WTC11 (cell line): Measurements from ENCODE around the gene DUSP2.

Experiments used
- CREB1 ChIP-seq: sonication (generic); formaldehyde crosslinking; IDR thresholded peaks from 2 replicates; pipeline ENCODE4 v1.8.0; 2023; ENCODE audit warnings: mild to moderate bottlenecking, missing genetic modification reagents
- ELF4 ChIP-seq: sonication (generic); formaldehyde crosslinking; IDR thresholded peaks from 2 replicates; pipeline ENCODE4 v1.8.1; 2022; ENCODE audit warnings: low read depth, mild to moderate bottlenecking, moderate library complexity, missing genetic modification reagents
- EMX1 ChIP-seq: fragments of 250-450 bp; sonication (Bioruptor Pico); IDR thresholded peaks from 2 replicates; pipeline ENCODE4 v1.8.0; 2021; ENCODE audit warnings: mild to moderate bottlenecking
- JUN ChIP-seq: sonication (generic); formaldehyde crosslinking; IDR thresholded peaks from 2 replicates; pipeline ENCODE4 v1.8.0; 2023; ENCODE audit warnings: mild to moderate bottlenecking, missing genetic modification reagents
- RELA ChIP-seq: sonication (generic); formaldehyde crosslinking; IDR thresholded peaks from 2 replicates; pipeline ENCODE4 v1.8.1; 2022; ENCODE audit warnings: missing genetic modification reagents, mild to moderate bottlenecking, borderline replicate concordance
- SMAD3 ChIP-seq: sonication (generic); formaldehyde crosslinking; IDR thresholded peaks from 2 replicates; pipeline ENCODE4 v1.8.0; 2022; ENCODE audit warnings: missing genetic modification reagents, mild to moderate bottlenecking, borderline replicate concordance
- ZNF138 ChIP-seq: sonication (generic); formaldehyde crosslinking; conservative IDR thresholded peaks from 2 replicates; pipeline ENCODE4 v1.8.1; 2022; ENCODE audit warnings: mild to moderate bottlenecking, moderate library complexity, missing genetic modification reagents
- TF ChIP-seq, protein P1 (sequence below): fragments of 200-600 bp; IDR thresholded peaks from 2 replicates; pipeline ENCODE4 v1.8.0; 2022; ENCODE audit warnings: antibody characterized with exemption
- TF ChIP-seq, protein P2 (sequence below): sonication (generic); formaldehyde crosslinking; IDR thresholded peaks from 2 replicates; pipeline ENCODE4 v1.8.0; 2022; ENCODE audit warnings: mild to moderate bottlenecking, missing genetic modification reagents
- TF ChIP-seq, protein P3 (sequence below): fragments of 250-450 bp; sonication (Bioruptor Pico); IDR thresholded peaks from 2 replicates; pipeline ENCODE4 v1.9.0; 2021; ENCODE audit warnings: mild to moderate bottlenecking, borderline replicate concordance
- TF ChIP-seq, protein P4 (sequence below): sonication (generic); formaldehyde crosslinking; IDR thresholded peaks from 2 replicates; pipeline ENCODE4 v1.8.0; 2023; ENCODE audit warnings: missing genetic modification reagents
- TF ChIP-seq, protein P5 (sequence below): sonication (generic); formaldehyde crosslinking; IDR thresholded peaks from 2 replicates; pipeline ENCODE4 v1.8.0; 2023; ENCODE audit warnings: mild to moderate bottlenecking, missing genetic modification reagents

DNA sequence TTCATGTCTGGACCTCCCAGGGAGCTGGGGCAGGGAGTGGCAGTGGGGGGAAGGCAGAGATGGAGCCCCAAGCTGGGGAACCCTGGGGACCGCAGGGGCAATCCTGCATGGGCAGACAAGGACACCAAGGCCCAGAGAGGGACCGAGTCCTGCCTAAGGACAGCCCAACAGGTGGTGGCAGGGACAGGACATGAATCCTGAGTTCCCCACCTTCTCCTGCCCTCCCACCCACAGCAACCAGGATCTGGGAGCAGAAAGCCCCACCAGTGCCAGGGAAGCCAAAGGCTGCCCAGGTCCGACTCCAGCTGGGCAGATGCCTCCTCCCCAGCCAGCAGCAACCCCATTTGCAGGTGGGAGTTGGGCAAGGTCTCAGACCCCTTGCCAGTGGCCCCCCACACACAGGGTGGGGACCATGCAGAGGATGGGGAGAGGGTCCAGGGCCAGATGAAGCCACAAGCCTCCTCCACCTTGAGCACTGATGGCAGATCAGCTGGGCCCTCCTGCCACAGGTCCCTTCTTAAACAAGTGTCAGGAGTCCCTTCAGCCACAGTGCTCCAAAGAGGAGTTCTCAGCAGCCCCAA is 35.2 kb downstream of the DUSP2 start:
- TF ChIP-seq, protein P1, sequence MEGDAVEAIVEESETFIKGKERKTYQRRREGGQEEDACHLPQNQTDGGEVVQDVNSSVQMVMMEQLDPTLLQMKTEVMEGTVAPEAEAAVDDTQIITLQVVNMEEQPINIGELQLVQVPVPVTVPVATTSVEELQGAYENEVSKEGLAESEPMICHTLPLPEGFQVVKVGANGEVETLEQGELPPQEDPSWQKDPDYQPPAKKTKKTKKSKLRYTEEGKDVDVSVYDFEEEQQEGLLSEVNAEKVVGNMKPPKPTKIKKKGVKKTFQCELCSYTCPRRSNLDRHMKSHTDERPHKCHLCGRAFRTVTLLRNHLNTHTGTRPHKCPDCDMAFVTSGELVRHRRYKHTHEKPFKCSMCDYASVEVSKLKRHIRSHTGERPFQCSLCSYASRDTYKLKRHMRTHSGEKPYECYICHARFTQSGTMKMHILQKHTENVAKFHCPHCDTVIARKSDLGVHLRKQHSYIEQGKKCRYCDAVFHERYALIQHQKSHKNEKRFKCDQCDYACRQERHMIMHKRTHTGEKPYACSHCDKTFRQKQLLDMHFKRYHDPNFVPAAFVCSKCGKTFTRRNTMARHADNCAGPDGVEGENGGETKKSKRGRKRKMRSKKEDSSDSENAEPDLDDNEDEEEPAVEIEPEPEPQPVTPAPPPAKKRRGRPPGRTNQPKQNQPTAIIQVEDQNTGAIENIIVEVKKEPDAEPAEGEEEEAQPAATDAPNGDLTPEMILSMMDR, result no peak
- no peak for TF ChIP-seq RELA (CRISPR knock-in tag)
- TF ChIP-seq, protein P2, sequence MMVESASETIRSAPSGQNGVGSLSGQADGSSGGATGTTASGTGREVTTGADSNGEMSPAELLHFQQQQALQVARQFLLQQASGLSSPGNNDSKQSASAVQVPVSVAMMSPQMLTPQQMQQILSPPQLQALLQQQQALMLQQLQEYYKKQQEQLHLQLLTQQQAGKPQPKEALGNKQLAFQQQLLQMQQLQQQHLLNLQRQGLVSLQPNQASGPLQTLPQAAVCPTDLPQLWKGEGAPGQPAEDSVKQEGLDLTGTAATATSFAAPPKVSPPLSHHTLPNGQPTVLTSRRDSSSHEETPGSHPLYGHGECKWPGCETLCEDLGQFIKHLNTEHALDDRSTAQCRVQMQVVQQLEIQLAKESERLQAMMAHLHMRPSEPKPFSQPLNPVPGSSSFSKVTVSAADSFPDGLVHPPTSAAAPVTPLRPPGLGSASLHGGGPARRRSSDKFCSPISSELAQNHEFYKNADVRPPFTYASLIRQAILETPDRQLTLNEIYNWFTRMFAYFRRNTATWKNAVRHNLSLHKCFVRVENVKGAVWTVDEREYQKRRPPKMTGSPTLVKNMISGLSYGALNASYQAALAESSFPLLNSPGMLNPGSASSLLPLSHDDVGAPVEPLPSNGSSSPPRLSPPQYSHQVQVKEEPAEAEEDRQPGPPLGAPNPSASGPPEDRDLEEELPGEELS (CRISPR knock-in tag), result no peak
- TF ChIP-seq, protein P3, sequence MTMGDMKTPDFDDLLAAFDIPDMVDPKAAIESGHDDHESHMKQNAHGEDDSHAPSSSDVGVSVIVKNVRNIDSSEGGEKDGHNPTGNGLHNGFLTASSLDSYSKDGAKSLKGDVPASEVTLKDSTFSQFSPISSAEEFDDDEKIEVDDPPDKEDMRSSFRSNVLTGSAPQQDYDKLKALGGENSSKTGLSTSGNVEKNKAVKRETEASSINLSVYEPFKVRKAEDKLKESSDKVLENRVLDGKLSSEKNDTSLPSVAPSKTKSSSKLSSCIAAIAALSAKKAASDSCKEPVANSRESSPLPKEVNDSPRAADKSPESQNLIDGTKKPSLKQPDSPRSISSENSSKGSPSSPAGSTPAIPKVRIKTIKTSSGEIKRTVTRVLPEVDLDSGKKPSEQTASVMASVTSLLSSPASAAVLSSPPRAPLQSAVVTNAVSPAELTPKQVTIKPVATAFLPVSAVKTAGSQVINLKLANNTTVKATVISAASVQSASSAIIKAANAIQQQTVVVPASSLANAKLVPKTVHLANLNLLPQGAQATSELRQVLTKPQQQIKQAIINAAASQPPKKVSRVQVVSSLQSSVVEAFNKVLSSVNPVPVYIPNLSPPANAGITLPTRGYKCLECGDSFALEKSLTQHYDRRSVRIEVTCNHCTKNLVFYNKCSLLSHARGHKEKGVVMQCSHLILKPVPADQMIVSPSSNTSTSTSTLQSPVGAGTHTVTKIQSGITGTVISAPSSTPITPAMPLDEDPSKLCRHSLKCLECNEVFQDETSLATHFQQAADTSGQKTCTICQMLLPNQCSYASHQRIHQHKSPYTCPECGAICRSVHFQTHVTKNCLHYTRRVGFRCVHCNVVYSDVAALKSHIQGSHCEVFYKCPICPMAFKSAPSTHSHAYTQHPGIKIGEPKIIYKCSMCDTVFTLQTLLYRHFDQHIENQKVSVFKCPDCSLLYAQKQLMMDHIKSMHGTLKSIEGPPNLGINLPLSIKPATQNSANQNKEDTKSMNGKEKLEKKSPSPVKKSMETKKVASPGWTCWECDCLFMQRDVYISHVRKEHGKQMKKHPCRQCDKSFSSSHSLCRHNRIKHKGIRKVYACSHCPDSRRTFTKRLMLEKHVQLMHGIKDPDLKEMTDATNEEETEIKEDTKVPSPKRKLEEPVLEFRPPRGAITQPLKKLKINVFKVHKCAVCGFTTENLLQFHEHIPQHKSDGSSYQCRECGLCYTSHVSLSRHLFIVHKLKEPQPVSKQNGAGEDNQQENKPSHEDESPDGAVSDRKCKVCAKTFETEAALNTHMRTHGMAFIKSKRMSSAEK (CRISPR knock-in tag), result no peak
- no peak for TF ChIP-seq ZNF138 (CRISPR knock-in tag)
- TF ChIP-seq, protein P4, sequence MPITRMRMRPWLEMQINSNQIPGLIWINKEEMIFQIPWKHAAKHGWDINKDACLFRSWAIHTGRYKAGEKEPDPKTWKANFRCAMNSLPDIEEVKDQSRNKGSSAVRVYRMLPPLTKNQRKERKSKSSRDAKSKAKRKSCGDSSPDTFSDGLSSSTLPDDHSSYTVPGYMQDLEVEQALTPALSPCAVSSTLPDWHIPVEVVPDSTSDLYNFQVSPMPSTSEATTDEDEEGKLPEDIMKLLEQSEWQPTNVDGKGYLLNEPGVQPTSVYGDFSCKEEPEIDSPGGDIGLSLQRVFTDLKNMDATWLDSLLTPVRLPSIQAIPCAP (CRISPR knock-in tag), result no peak
- TF ChIP-seq JUN (CRISPR knock-in tag), result no peak
- TF ChIP-seq, protein P5, sequence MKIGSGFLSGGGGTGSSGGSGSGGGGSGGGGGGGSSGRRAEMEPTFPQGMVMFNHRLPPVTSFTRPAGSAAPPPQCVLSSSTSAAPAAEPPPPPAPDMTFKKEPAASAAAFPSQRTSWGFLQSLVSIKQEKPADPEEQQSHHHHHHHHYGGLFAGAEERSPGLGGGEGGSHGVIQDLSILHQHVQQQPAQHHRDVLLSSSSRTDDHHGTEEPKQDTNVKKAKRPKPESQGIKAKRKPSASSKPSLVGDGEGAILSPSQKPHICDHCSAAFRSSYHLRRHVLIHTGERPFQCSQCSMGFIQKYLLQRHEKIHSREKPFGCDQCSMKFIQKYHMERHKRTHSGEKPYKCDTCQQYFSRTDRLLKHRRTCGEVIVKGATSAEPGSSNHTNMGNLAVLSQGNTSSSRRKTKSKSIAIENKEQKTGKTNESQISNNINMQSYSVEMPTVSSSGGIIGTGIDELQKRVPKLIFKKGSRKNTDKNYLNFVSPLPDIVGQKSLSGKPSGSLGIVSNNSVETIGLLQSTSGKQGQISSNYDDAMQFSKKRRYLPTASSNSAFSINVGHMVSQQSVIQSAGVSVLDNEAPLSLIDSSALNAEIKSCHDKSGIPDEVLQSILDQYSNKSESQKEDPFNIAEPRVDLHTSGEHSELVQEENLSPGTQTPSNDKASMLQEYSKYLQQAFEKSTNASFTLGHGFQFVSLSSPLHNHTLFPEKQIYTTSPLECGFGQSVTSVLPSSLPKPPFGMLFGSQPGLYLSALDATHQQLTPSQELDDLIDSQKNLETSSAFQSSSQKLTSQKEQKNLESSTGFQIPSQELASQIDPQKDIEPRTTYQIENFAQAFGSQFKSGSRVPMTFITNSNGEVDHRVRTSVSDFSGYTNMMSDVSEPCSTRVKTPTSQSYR (CRISPR knock-in tag), result no peak
- no peak for TF ChIP-seq EMX1 (CRISPR knock-in tag)
- TF ChIP-seq SMAD3, result no peak
- TF ChIP-seq CREB1 (CRISPR knock-in tag), result no peak
- TF ChIP-seq ELF4 (CRISPR knock-in tag), result no peak
